HepG2 (cell line): ENCODE data around the gene DOLK. TPM values are rescaled to one million over a fixed set of nuclear protein-coding genes. Genes with fewer than 3 reads are reported as not detected.

ENCODE experiments used
- CENPBD1 ChIP-seq: sonication (generic); formaldehyde crosslinking; IDR thresholded peaks from 2 replicates; pipeline ENCODE4 v1.8.0; 2022; ENCODE audit warnings: missing genetic modification reagents, low read depth, mild to moderate bottlenecking, borderline replicate concordance
- GTF2F1 ChIP-seq: fragments of 150-350 bp; IDR thresholded peaks from 2 replicates; pipeline ENCODE4 v1.6.1; 2014; ENCODE audit warnings: low read length
- GTF3A ChIP-seq: sonication (generic); formaldehyde crosslinking; conservative IDR thresholded peaks from 2 replicates; pipeline ENCODE4 v1.4.0; 2020; ENCODE audit warnings: mild to moderate bottlenecking, missing genetic modification reagents
- KAT2B ChIP-seq: fragments of 150-350 bp; IDR thresholded peaks from 2 replicates; pipeline ENCODE4 v1.6.1; 2014; ENCODE audit warnings: low read depth, low read length, borderline replicate concordance
- KLF6 ChIP-seq: IDR thresholded peaks from 2 replicates; pipeline ENCODE4 v1.8.0; 2016; ENCODE audit warnings: missing biosample characterization, missing genetic modification reagents
- NBN ChIP-seq: fragments of 450-650 bp; conservative IDR thresholded peaks from 2 replicates; pipeline ENCODE4 v1.6.1; 2017
- RFX5 ChIP-seq: IDR thresholded peaks from 2 replicates; pipeline ENCODE4 v1.6.1; 2011; ENCODE audit warnings: low read depth, low read length, improper control_type of control experiment
- SALL2 ChIP-seq: sonication (generic); formaldehyde crosslinking; IDR thresholded peaks from 2 replicates; pipeline ENCODE4 v1.8.1; 2023; ENCODE audit warnings: mild to moderate bottlenecking, missing genetic modification reagents, inconsistent platforms
- SP140L ChIP-seq: sonication (generic); formaldehyde crosslinking; IDR thresholded peaks from 2 replicates; pipeline ENCODE4 v1.4.0; 2020; ENCODE audit warnings: missing genetic modification reagents, borderline replicate concordance
- ZNF230 ChIP-seq: sonication (generic); formaldehyde crosslinking; IDR thresholded peaks from 2 replicates; pipeline ENCODE4 v1.4.0; 2020; ENCODE audit warnings: mild to moderate bottlenecking, missing genetic modification reagents
- ZNF282 ChIP-seq: fragments of 450-650 bp; IDR thresholded peaks from 2 replicates; pipeline ENCODE4 v1.6.1; 2018; ENCODE audit not compliant: partially characterized antibody
- ZNF501 ChIP-seq: sonication (generic); formaldehyde crosslinking; IDR thresholded peaks from 2 replicates; pipeline ENCODE4 v1.5.1; 2020; ENCODE audit warnings: mild to moderate bottlenecking, moderate library complexity, missing genetic modification reagents
- ZNF549 ChIP-seq: sonication (generic); formaldehyde crosslinking; IDR thresholded peaks from 2 replicates; pipeline ENCODE4 v1.5.0; 2020; ENCODE audit warnings: missing genetic modification reagents
- ZNF576 ChIP-seq: sonication (generic); formaldehyde crosslinking; IDR thresholded peaks from 2 replicates; pipeline ENCODE4 v1.4.0; 2020; ENCODE audit warnings: mild to moderate bottlenecking, missing genetic modification reagents
- ZNF660 ChIP-seq: sonication (generic); formaldehyde crosslinking; IDR thresholded peaks from 2 replicates; pipeline ENCODE4 v1.5.1; 2020; ENCODE audit warnings: mild to moderate bottlenecking, low read depth, missing genetic modification reagents, borderline replicate concordance
- ZNF747 ChIP-seq: sonication (generic); formaldehyde crosslinking; IDR thresholded peaks from 2 replicates; pipeline ENCODE4 v1.8.1; 2023; ENCODE audit warnings: missing genetic modification reagents, mild to moderate bottlenecking, borderline replicate concordance
- ZNF780A ChIP-seq: sonication (generic); formaldehyde crosslinking; IDR thresholded peaks from 2 replicates; pipeline ENCODE4 v1.8.0; 2022; ENCODE audit warnings: mild to moderate bottlenecking, missing genetic modification reagents, moderate library complexity
- ZNF788 ChIP-seq: sonication (generic); formaldehyde crosslinking; IDR thresholded peaks from 2 replicates; pipeline ENCODE4 v1.5.0; 2020; ENCODE audit warnings: mild to moderate bottlenecking, missing genetic modification reagents, borderline replicate concordance
- ZNF878 ChIP-seq: sonication (generic); formaldehyde crosslinking; IDR thresholded peaks from 2 replicates; pipeline ENCODE4 v1.8.1; 2023; ENCODE audit warnings: mild to moderate bottlenecking, missing genetic modification reagents, moderate library complexity
- polyA plus RNA-seq, 8 experiments: library from polyadenylated mRNA; depleted of rRNA in 3 of 8; stranded (reverse) in 7 of 8; unstranded in 1 of 8; fragments of >200 nt; fragmentation: Illumina TruSeq in 4 of 8; extraction: Trizol in 4 of 8; gene quantifications; 2 replicates each; pipeline versions ENCODE4 v1.2.1 to v1.2.3, GENCODE V29; 2011 to 2016; ENCODE audit warnings: low read depth in 4 of 8, missing spikeins in 1 of 8, mixed read lengths in 1 of 8; ENCODE audit not compliant: insufficient read depth in 1 of 8
- total RNA-seq, 5 experiments: library from RNA; depleted of rRNA; stranded (reverse); fragments of >200 nt; fragmentation: Illumina TruSeq; extraction: Trizol; gene quantifications; 2 replicates each; pipeline ENCODE4 v1.2.3, GENCODE V29; 2016; ENCODE audit warnings: low read depth in 1 of 5
- TF ChIP-seq, protein P1 (sequence below): sonication (generic); formaldehyde crosslinking; IDR thresholded peaks from 2 replicates; pipeline ENCODE4 v1.8.0; 2022; ENCODE audit warnings: mild to moderate bottlenecking, missing genetic modification reagents, moderate library complexity
- TF ChIP-seq, protein P2 (sequence below): fragments of 450-650 bp; IDR thresholded peaks from 2 replicates; pipeline ENCODE4 v1.6.1; 2017; ENCODE audit warnings: mild to moderate bottlenecking
- TF ChIP-seq, protein P3 (sequence below): sonication (generic); formaldehyde crosslinking; conservative IDR thresholded peaks from 2 replicates; pipeline ENCODE4 v1.8.0; 2022; ENCODE audit warnings: mild to moderate bottlenecking, moderate library complexity, missing genetic modification reagents

Gene DOLK
- total and polyA plus RNA-seq, 2 of the 13 experiments (the other 11 are each of a cell fraction or from before 2014, with no cell fraction given) = 15.4 to 18.7 TPM

GRCh38 chr9:128947527-128948301 is at the start of gene DOLK, which contains the start of gene NUP188 (continued):
- TF ChIP-seq RFX5 = no peak
- TF ChIP-seq ZNF576 = no peak
- no peak for TF ChIP-seq ZNF780A (CRISPR knock-in tag)
- no peak for TF ChIP-seq ZNF660 (CRISPR knock-in tag)
- TF ChIP-seq SALL2 (CRISPR knock-in tag) = peak; percentile 95; the same call in 1 of the 2 replicates
- TF ChIP-seq SP140L (CRISPR knock-in tag) = no peak
- peak; percentile 83; the same call in 1 of the 2 replicates for TF ChIP-seq GTF2F1
- no peak for TF ChIP-seq ZNF878 (CRISPR knock-in tag)
- TF ChIP-seq NBN = no peak
- TF ChIP-seq ZNF549 (CRISPR knock-in tag) = no peak
- TF ChIP-seq, protein P1, sequence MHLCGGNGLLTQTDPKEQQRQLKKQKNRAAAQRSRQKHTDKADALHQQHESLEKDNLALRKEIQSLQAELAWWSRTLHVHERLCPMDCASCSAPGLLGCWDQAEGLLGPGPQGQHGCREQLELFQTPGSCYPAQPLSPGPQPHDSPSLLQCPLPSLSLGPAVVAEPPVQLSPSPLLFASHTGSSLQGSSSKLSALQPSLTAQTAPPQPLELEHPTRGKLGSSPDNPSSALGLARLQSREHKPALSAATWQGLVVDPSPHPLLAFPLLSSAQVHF (CRISPR knock-in tag) = peak; percentile 85
- peak; percentile 82 for TF ChIP-seq ZNF501 (CRISPR knock-in tag)
- no peak for TF ChIP-seq CENPBD1 (CRISPR knock-in tag)
- peak; percentile 65; the same call in 1 of the 2 replicates for TF ChIP-seq ZNF788
- peak; percentile 60 for TF ChIP-seq KLF6 (CRISPR knock-in tag)
- TF ChIP-seq, protein P2, sequence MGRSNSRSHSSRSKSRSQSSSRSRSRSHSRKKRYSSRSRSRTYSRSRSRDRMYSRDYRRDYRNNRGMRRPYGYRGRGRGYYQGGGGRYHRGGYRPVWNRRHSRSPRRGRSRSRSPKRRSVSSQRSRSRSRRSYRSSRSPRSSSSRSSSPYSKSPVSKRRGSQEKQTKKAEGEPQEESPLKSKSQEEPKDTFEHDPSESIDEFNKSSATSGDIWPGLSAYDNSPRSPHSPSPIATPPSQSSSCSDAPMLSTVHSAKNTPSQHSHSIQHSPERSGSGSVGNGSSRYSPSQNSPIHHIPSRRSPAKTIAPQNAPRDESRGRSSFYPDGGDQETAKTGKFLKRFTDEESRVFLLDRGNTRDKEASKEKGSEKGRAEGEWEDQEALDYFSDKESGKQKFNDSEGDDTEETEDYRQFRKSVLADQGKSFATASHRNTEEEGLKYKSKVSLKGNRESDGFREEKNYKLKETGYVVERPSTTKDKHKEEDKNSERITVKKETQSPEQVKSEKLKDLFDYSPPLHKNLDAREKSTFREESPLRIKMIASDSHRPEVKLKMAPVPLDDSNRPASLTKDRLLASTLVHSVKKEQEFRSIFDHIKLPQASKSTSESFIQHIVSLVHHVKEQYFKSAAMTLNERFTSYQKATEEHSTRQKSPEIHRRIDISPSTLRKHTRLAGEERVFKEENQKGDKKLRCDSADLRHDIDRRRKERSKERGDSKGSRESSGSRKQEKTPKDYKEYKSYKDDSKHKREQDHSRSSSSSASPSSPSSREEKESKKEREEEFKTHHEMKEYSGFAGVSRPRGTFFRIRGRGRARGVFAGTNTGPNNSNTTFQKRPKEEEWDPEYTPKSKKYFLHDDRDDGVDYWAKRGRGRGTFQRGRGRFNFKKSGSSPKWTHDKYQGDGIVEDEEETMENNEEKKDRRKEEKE = no peak
- TF ChIP-seq GTF3A (CRISPR knock-in tag) = peak; percentile 83; the same call in 1 of the 2 replicates
- TF ChIP-seq, protein P3, sequence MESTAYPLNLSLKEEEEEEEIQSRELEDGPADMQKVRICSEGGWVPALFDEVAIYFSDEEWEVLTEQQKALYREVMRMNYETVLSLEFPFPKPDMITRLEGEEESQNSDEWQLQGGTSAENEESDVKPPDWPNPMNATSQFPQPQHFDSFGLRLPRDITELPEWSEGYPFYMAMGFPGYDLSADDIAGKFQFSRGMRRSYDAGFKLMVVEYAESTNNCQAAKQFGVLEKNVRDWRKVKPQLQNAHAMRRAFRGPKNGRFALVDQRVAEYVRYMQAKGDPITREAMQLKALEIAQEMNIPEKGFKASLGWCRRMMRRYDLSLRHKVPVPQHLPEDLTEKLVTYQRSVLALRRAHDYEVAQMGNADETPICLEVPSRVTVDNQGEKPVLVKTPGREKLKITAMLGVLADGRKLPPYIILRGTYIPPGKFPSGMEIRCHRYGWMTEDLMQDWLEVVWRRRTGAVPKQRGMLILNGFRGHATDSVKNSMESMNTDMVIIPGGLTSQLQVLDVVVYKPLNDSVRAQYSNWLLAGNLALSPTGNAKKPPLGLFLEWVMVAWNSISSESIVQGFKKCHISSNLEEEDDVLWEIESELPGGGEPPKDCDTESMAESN = peak; percentile 91
- no peak for TF ChIP-seq ZNF282
- no peak; the same call in 1 of the 2 replicates for TF ChIP-seq ZNF230
- TF ChIP-seq ZNF747 = no peak; the same call in 1 of the 2 replicates
- no peak for TF ChIP-seq KAT2B
